ENCODE measurements around the gene TSHZ2.
A peak's percentile ranks its signal among the peaks of the same experiment; 100 is the strongest.

TSHZ2 gene

GRCh38 chr20:53141201-53142050 is 169.3 kb downstream of the TSHZ2 start:
- DNase-seq, result no peak

- no peak for DNase-seq
These were observed 170.3 kb downstream of the TSHZ2 start for GRCh38 chr20:53142225-53143127.

GRCh38 chr20:53146201-53146891 is 174.2 kb downstream of the TSHZ2 start:
- no peak for DNase-seq

- no peak for DNase-seq
These were observed 176.6 kb downstream of the TSHZ2 start for GRCh38 chr20:53148771-53149147.

DNA sequence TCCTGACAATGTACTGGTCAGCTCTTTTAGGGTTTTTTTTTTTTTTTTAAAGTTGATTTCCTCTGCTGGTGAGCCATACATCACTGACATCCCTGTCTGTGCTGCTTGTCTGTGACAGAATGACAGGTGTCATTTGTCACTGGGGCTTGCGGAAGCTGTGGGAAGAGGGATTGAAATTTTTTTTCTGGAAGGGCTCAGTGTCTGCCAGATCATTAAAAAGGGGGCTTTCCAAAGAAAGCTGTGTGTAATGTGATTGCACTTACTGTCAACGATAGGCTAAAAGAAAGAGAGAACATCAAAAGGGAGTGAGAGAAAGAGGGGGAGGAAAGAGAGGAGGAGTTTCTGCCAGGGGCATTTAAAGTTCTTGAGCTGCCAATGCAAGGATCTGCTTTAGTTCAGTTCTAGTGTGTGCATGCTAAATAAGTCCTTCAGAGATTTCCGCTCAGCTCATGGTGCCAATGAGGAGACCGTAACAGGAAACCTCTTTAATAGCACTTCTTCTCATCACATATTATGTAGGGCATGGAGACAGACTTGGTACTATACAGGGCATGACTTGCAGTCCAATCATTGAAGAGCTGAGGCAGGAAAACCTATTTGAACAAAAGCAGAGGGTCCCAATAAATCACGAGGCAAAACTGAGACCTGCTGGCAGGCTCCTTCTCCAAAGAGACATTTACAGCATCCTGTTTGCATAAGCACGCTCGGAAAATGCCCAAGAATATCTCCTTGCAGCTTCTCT is 177.2 kb downstream of the TSHZ2 start:
- DNase-seq, result peak; percentile 45

- DNase-seq, result no peak
These were observed 177.7 kb downstream of the TSHZ2 start for GRCh38 chr20:53149890-53150205.

DNA sequence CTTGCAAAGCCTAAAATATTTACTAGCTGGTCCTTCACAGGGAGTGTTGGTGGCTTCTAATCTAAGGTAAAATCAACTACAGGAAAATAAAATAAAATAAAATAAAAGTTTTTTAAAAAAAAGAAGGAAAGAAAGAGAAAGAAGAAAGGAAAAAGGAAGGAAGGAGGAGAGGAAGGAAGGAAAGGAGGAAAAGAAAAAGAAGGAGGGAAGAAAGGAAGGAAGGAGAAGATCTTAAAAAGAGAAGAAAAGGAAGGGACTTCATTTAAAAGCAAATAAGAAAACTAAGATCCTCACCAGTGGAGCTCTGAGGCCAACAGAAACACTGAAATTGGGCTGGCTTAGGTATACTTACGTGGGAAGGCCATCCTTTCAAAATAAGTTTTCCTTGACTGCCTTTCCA is 178.4 kb downstream of the TSHZ2 start:
- no peak for DNase-seq

- DNase-seq, result no peak
These were observed 180.1 kb downstream of the TSHZ2 start for GRCh38 chr20:53152228-53152627.

- DNase-seq, result no peak
These were observed 182.4 kb downstream of the TSHZ2 start for GRCh38 chr20:53154540-53154939.

GRCh38 chr20:53157443-53158408 is 185.6 kb downstream of the TSHZ2 start:
- DNase-seq, result no peak

- DNase-seq, result no peak
These were observed 187.0 kb downstream of the TSHZ2 start for GRCh38 chr20:53159160-53159559.

DNA sequence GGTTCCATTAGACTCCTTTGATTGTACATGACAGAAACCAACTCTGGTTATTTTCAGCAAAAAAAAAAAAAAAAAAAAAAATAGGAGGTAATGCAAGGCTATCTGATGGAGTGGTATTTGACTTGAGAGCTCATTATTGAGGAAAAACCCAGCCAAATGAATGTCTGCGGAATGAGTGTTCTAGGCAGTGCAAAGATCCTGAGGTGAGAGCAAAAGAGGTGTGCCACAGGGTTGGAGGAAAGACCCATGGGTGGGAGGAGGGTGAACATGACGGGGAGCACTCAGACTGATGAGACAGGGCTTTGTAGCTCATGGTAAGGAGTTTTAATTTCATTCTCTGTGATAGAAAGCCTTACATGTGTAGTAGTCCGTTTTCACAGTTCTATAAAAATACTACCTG is 188.9 kb downstream of the TSHZ2 start:
- DNase-seq, result no peak

- no peak for DNase-seq
These were observed 189.3 kb downstream of the TSHZ2 start for GRCh38 chr20:53161473-53161872.

GRCh38 chr20:53162251-53162835 is 190.2 kb downstream of the TSHZ2 start:
- peak; percentile 77 for DNase-seq

DNA sequence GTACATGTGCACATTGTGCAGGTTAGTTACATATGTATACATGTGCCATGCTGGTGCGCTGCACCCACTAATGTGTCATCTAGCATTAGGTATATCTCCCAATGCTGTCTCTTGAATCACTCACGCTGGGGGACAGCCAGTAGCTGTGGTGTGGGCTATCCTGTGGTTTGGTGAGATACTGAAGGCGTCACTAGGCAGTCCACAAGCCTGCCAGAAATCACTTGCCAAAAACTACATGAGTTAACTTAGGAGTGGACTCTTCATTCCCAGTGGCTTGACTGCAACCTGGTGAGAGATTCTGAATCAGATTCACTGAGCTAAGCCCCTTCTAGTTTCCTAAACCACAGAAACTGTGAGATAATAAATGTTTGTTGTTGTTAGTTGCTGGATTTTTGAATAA is 191.3 kb downstream of the TSHZ2 start:
- DNase-seq, result no peak

GRCh38 chr20:53164072-53164471 is 191.9 kb downstream of the TSHZ2 start:
- no peak for DNase-seq

- DNase-seq, result no peak
These were observed 193.3 kb downstream of the TSHZ2 start for GRCh38 chr20:53165452-53165851.

DNA sequence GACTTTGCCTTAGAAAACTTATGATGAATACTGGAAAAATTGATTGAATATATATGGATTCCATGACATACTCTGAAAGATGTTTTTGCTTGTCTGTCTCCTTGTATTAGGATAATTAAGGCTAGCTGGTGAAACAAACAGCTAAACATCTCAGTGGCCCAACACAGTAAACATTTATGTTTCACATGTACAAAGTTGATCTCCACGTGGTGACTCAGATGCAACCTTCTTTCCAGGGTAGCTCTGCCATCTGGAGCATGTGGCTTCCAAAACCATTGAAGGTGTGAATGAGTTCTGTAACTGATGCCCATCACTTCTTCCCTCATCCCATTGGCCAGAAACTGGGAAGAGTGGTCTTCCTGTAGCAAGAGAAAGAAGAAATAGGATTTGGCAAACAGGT is 196.3 kb downstream of the TSHZ2 start:
- DNase-seq, result no peak

DNA sequence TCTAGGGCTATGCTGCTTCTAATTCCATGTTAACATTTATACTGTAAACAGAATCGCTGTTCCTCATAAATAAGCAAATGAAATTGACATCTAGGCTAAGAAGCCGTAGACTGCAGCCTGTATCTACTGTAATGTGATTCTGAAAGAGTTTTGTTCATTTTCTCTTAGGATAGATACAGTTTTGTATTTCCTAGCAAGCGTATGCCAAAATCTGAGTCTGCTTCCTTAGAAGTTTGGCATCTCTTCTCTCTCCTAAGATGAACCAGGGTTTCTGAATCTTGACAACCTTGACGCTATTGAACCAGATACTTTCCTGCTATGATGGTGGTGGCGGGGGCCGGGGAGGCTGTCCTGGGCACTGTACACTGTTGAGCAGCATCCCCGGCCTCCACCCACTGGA is 198.0 kb downstream of the TSHZ2 start:
- no peak for DNase-seq

DNA sequence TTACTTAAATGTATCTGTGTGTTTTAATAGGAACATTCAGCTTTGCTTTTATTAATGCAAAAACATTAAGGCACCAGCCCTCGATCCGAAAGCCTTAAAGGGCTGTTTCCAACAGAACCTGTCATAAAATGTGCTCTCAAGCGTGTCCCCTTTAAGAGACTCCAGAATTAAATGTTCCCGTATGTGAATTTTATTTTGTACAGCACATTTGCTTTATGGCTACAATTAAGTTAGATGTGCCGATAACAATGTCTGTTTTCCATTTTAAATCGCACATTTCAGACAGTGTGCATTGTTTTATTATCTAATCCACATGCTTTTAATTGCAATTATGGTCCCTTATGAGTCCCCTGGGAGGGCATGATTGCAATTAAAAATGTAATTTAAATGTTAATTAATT is 198.9 kb downstream of the TSHZ2 start:
- no peak for DNase-seq

DNA sequence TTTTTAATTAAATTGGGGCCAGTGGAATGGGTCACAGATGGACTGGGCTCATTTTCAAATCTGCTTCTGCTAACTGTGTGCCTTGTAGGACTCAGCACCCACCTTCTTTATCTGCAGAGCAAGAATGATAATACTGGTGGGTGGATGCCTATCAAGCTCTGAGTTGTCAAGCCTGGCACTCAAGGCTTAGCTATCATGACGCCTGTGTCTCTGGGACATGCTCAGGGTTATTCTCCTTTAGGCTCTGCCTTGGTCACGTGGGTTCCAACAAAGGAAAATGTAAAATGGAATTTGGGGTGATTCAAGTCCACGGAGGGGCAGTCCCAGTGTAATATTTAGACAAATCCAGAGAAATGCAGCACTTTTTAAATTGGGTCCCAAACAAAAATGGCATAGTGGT is 202.3 kb downstream of the TSHZ2 start:
- DNase-seq, result no peak

Data from NCI-H1436 (cell line).